Measurements from ENCODE around the gene PKM.

Gene PKM

GRCh38 chr15:72161361-72162132 is 69.4 kb downstream of the PKM start:
- no peak overlapping the region for H3K4me3 ChIP-seq (ENCODE audit: low read depth, low read length)
- TF ChIP-seq CTCF (IDR thresholded peaks at IDR 0.05; ENCODE audit: low read depth, low read length, missing control alignments), result no peak
- DNase-seq (ENCODE audit: low read depth), result no peak

- DNase-seq (ENCODE audit: low read depth), result no peak
- no peak for TF ChIP-seq CTCF (IDR thresholded peaks at IDR 0.05; ENCODE audit: low read depth, low read length, missing control alignments)
- H3K4me3 ChIP-seq (ENCODE audit: low read depth, low read length), result no peak overlapping the region
Observed at GRCh38 chr15:72160696-72161245, 70.2 kb downstream of the PKM start.

GRCh38 chr15:72156928-72157327 is 74.1 kb downstream of the PKM start:
- H3K4me3 ChIP-seq (ENCODE audit: low read depth, low read length), result no peak overlapping the region
- no peak for DNase-seq (ENCODE audit: low read depth)
- no peak for TF ChIP-seq CTCF (IDR thresholded peaks at IDR 0.05; ENCODE audit: low read depth, low read length, missing control alignments)

- H3K4me3 ChIP-seq (ENCODE audit: low read depth, low read length), result peak overlapping the region; percentile 49
- peak; percentile 48 for DNase-seq (ENCODE audit: low read depth)
Observed at GRCh38 chr15:72155635-72156616, 75.1 kb downstream of the PKM start.

GRCh38 chr15:72155003-72155621 is 75.9 kb downstream of the PKM start:
- no peak for TF ChIP-seq CTCF (IDR thresholded peaks at IDR 0.05; ENCODE audit: low read depth, low read length, missing control alignments)
- DNase-seq (ENCODE audit: low read depth), result no peak
- no peak overlapping the region; the same call in 1 of the 2 replicates for H3K4me3 ChIP-seq (ENCODE audit: low read depth, low read length)

More at GRCh38 chr15:72155635-72156616, 75.1 kb downstream of the PKM start:
- TF ChIP-seq CTCF (IDR thresholded peaks at IDR 0.05; ENCODE audit: low read depth, low read length, missing control alignments), result peak; percentile 96

GRCh38 chr15:72154316-72154715 is 76.7 kb downstream of the PKM start:
- no peak for TF ChIP-seq CTCF (IDR thresholded peaks at IDR 0.05; ENCODE audit: low read depth, low read length, missing control alignments)
- DNase-seq (ENCODE audit: low read depth), result no peak
- no peak overlapping the region for H3K4me3 ChIP-seq (ENCODE audit: low read depth, low read length)
